ENCODE results near the gene SLC6A4. TPM values are rescaled to one million over a fixed set of nuclear protein-coding genes. Genes with fewer than 3 reads are reported as not detected.

The SLC6A4 gene
- total and polyA plus RNA-seq, 7 experiments from 2014 or later: 0.05 to 0.10 (median 0.09) TPM; not detected in 4

DNA sequence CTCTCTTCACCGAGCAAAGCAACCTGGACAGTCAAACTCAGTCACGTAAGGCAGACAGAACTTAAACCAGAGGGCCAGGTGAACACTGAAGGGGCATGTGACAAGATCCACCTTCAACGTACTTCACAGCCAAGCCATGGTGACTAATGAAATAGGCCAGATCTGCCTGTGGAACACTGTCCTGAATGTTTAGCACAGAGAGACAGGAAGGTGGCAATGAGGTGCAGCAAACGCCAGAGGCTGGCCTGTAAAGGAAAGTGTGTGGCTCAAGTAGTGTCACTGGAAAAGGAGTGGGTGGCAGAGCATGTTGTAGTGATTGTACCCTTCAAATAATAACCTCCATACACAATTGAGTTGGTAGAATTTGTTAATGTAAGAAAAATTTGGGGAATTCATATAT, 38.1 kb downstream of the SLC6A4 start:
- ATAC-seq: no peak
- Mint-ChIP-seq H3K27me3 (peaks cover 4 to 22% (median 5%) of the 10 kb centered on the region in 5 donors), H3K4me3 (no peak overlapping the region), H3K4me1 (peaks cover 0 to 2% (median 0%) of the 10 kb centered on the region in 7 donors), H3K36me3 (no peaks in the 10 kb centered on the region), H3K27ac (no peak overlapping the region), H3K9me3 (no peaks in the 10 kb centered on the region)
- intact Hi-C loops (cut with micrococcal nuclease): no loop called here
- no peaks in the 10 kb centered on the region for H3K36me3 ChIP-seq (ENCODE audit: control insufficient read depth in 2 of 3, insufficient read depth in 3 of 3, low read length in 3 of 3)
- H3K4me3 ChIP-seq (ENCODE audit: low read length): no peak overlapping the region
- H3K4me1 ChIP-seq (ENCODE audit: control insufficient read depth in 2 of 2, insufficient read depth in 2 of 2, low read length in 2 of 2): no peaks in the 10 kb centered on the region
- no peak overlapping the region for H3K27ac ChIP-seq (ENCODE audit: low read depth, low read length)
- no peaks in the 10 kb centered on the region for H3K9me3 ChIP-seq (ENCODE audit: control insufficient read depth in 2 of 3, low read length in 3 of 3)
- no peaks in the 10 kb centered on the region for H3K27me3 ChIP-seq (ENCODE audit: control insufficient read depth in 2 of 2, insufficient read depth in 2 of 2, low read length in 2 of 2)
- ChIA-PET POLR2A (no interaction called here), CTCF (no interaction called here)
- no peak for DNase-seq

- POLR2A ChIA-PET: no interaction called here
- Mint-ChIP-seq H3K4me1 (peaks cover 0 to 2% (median 0%) of the 10 kb centered on the region in 7 donors), H3K4me3 (no peak overlapping the region), H3K27me3 (peaks cover 4 to 27% (median 5%) of the 10 kb centered on the region in 5 donors), H3K9me3 (no peaks in the 10 kb centered on the region), H3K27ac (no peak overlapping the region), H3K36me3 (no peaks in the 10 kb centered on the region)
- ATAC-seq (no peak), DNase-seq (no peak)
- intact Hi-C loops (cut with micrococcal nuclease): no loop called here
- H3K9me3 ChIP-seq (ENCODE audit: control insufficient read depth in 2 of 3, low read length in 3 of 3): no peaks in the 10 kb centered on the region
- H3K27ac ChIP-seq (ENCODE audit: low read depth, low read length): no peak overlapping the region
- H3K4me1 ChIP-seq (ENCODE audit: control insufficient read depth in 2 of 2, insufficient read depth in 2 of 2, low read length in 2 of 2): no peaks in the 10 kb centered on the region
- CTCF ChIA-PET: no interaction called here
- no peaks in the 10 kb centered on the region for H3K27me3 ChIP-seq (ENCODE audit: control insufficient read depth in 2 of 2, insufficient read depth in 2 of 2, low read length in 2 of 2)
- H3K4me3 ChIP-seq (ENCODE audit: low read length): no peak overlapping the region
- no peaks in the 10 kb centered on the region for H3K36me3 ChIP-seq (ENCODE audit: control insufficient read depth in 2 of 3, insufficient read depth in 3 of 3, low read length in 3 of 3)
Measured at GRCh38 chr17:30196504-30196903, 39.0 kb downstream of the SLC6A4 start.

DNA sequence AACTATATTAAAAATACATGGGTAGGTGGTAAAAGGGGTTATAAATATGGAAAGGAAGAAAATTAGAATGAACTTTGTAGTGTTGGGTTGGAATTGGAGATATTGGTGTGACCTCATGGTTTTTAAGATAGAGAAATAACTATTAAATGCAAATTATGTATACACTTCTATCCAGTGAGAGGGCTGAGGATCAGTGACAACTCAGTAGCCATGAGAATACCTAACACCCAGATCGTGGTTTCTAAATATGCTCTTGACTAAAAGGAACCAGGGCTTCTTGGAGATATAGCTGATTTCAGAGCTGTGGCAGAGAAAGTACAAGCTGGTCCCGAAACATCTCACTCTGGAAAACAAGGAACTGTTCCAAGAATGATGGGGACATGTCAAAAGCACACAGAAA, 44.4 kb downstream of the SLC6A4 start:
- Histone ChIP-seq H3K27ac (ENCODE audit: low read depth, low read length) (no peak overlapping the region), H3K36me3 (ENCODE audit: control insufficient read depth in 2 of 3, insufficient read depth in 3 of 3, low read length in 3 of 3) (no peaks in the 10 kb centered on the region), H3K4me1 (ENCODE audit: control insufficient read depth in 2 of 2, insufficient read depth in 2 of 2, low read length in 2 of 2) (no peaks in the 10 kb centered on the region), H3K4me3 (ENCODE audit: low read length) (no peak overlapping the region), H3K27me3 (ENCODE audit: control insufficient read depth in 2 of 2, insufficient read depth in 2 of 2, low read length in 2 of 2) (no peaks in the 10 kb centered on the region), H3K9me3 (ENCODE audit: control insufficient read depth in 2 of 3, low read length in 3 of 3) (no peaks in the 10 kb centered on the region)
- Mint-ChIP-seq H3K9me3 (no peaks in the 10 kb centered on the region), H3K4me1 (no peaks in the 10 kb centered on the region), H3K27ac (peak overlapping the region in 1 of 9 donors; percentile 63), H3K27me3 (peaks cover 0 to 20% (median 0%) of the 10 kb centered on the region in 5 donors), H3K4me3 (no peak overlapping the region), H3K36me3 (peaks cover 0 to 4% (median 0%) of the 10 kb centered on the region in 5 donors)
- POLR2A ChIA-PET: no interaction called here
- CTCF ChIA-PET: no interaction called here
- DNase-seq: no peak
- intact Hi-C loops (cut with micrococcal nuclease): no loop called here
- no peak for ATAC-seq

DNA sequence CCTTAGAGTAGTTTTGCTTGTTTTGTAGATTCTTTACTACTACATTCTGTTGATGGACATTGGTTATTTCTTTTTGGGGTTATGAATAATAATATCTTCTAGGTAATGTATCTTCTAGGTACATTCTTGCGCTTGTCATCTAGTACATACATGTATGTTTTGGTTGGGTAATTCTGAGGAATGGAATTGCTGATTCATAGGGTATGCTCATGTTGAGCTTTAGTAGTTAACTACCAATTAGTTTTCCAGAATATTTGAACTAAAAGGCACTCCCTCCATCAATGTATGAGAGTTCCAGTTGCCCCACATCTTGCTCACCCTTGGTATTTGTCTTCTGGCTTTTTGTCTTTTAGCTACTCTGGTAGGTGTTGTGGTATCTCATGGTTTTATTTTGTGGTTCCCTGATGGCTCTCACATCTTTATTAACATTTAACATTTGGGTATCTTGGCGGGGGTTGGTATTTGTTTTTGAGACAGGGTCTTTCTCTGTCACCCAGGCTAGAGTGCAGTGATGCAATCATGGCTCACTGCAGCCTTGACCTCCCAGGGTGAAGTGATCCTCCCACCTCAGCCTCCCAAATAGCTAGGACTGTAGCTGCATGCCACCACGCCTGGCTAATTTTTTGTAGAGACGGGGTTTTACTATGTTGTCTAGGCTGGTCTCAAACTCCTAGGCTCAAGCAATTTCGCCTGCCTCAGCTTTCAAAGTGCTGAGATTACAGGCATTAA, 47.1 kb downstream of the SLC6A4 start:
- DNase-seq (no peak), ATAC-seq (no peak)
- peaks cover 12 to 23% (median 15%) of the 10 kb centered on the region in 5 donors for H3K36me3 Mint-ChIP-seq
- H3K27me3 Mint-ChIP-seq: peaks cover 0 to 12% (median 0%) of the 10 kb centered on the region in 5 donors
- intact Hi-C loops (cut with micrococcal nuclease): no loop called here
- H3K9me3 ChIP-seq (ENCODE audit: control insufficient read depth in 2 of 3, low read length in 3 of 3): no peaks in the 10 kb centered on the region
- no peaks in the 10 kb centered on the region for H3K9me3 Mint-ChIP-seq
- peaks cover 0 to 15% (median 11%) of the 10 kb centered on the region in 3 experiments for H3K36me3 ChIP-seq (ENCODE audit: control insufficient read depth in 2 of 3, insufficient read depth in 3 of 3, low read length in 3 of 3)
- POLR2A ChIA-PET: interaction anchor here (0.6 kb wide), 1 partner anchor 14 kb away, joined by 3 read pairs; no protein-coding TSS in a partner anchor
- no peak overlapping the region for H3K27ac ChIP-seq (ENCODE audit: low read depth, low read length)
- H3K4me3 Mint-ChIP-seq: no peak overlapping the region
- no peaks in the 10 kb centered on the region for H3K27me3 ChIP-seq (ENCODE audit: control insufficient read depth in 2 of 2, insufficient read depth in 2 of 2, low read length in 2 of 2)
- CTCF ChIA-PET: no interaction called here
- no peaks in the 10 kb centered on the region for H3K4me1 ChIP-seq (ENCODE audit: control insufficient read depth in 2 of 2, insufficient read depth in 2 of 2, low read length in 2 of 2)
- H3K4me1 Mint-ChIP-seq: no peaks in the 10 kb centered on the region
- H3K27ac Mint-ChIP-seq: peak overlapping the region in 4 of 9 donors; percentile 7 to 67 (median 24)
- no peak overlapping the region for H3K4me3 ChIP-seq (ENCODE audit: low read length)

DNA sequence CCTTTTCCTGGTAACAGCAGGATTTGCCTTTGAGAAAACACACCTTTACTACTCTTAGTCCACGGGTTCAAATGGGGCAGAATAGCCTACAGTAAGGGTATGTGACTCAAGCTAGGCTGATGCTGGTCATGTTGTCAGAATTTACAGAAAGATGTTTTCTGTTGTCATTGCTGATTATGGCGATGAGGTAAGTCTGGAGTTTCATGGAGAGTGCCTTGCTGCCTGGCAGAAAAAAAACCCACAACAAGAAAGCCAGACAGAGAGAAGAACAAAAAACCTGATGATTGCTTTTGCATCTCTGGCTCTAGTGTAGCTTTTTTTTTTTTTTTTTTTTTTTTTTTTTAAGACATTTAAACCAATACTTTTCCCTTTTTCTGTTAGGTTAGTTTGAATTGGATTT, 47.9 kb downstream of the SLC6A4 start:
- peaks cover 0 to 20% (median 11%) of the 10 kb centered on the region in 3 experiments for H3K36me3 ChIP-seq (ENCODE audit: control insufficient read depth in 2 of 3, insufficient read depth in 3 of 3, low read length in 3 of 3)
- Mint-ChIP-seq H3K9me3 (no peaks in the 10 kb centered on the region), H3K36me3 (peaks cover 12 to 29% (median 20%) of the 10 kb centered on the region in 5 donors), H3K4me3 (no peak overlapping the region), H3K27me3 (peaks cover 0 to 7% (median 0%) of the 10 kb centered on the region in 5 donors), H3K27ac (peak overlapping the region in 2 of 9 donors; percentile 52 to 74), H3K4me1 (no peaks in the 10 kb centered on the region)
- no peak overlapping the region for H3K27ac ChIP-seq (ENCODE audit: low read depth, low read length)
- ATAC-seq (no peak), DNase-seq (no peak)
- no peak overlapping the region for H3K4me3 ChIP-seq (ENCODE audit: low read length)
- ChIA-PET POLR2A (interaction anchor here (0.6 kb wide), 1 partner anchor 23 kb away, joined by 3 read pairs; no protein-coding TSS in a partner anchor), CTCF (no interaction called here)
- no peaks in the 10 kb centered on the region for H3K9me3 ChIP-seq (ENCODE audit: control insufficient read depth in 2 of 3, low read length in 3 of 3)
- H3K4me1 ChIP-seq (ENCODE audit: control insufficient read depth in 2 of 2, insufficient read depth in 2 of 2, low read length in 2 of 2): no peaks in the 10 kb centered on the region
- intact Hi-C loops (cut with micrococcal nuclease): no loop called here
- H3K27me3 ChIP-seq (ENCODE audit: control insufficient read depth in 2 of 2, insufficient read depth in 2 of 2, low read length in 2 of 2): no peaks in the 10 kb centered on the region

GRCh38 chr17:30186761-30187160, 48.7 kb downstream of the SLC6A4 start:
- Mint-ChIP-seq H3K9me3 (no peaks in the 10 kb centered on the region), H3K27ac (peak overlapping the region in 1 of 9 donors; percentile 13), H3K36me3 (peaks cover 12 to 29% (median 20%) of the 10 kb centered on the region in 5 donors), H3K4me3 (no peak overlapping the region), H3K27me3 (no peaks in the 10 kb centered on the region), H3K4me1 (no peaks in the 10 kb centered on the region)
- Histone ChIP-seq H3K27ac (ENCODE audit: low read depth, low read length) (no peak overlapping the region), H3K9me3 (ENCODE audit: control insufficient read depth in 2 of 3, low read length in 3 of 3) (no peaks in the 10 kb centered on the region), H3K27me3 (ENCODE audit: control insufficient read depth in 2 of 2, insufficient read depth in 2 of 2, low read length in 2 of 2) (no peaks in the 10 kb centered on the region), H3K4me1 (ENCODE audit: control insufficient read depth in 2 of 2, insufficient read depth in 2 of 2, low read length in 2 of 2) (no peaks in the 10 kb centered on the region), H3K36me3 (ENCODE audit: control insufficient read depth in 2 of 3, insufficient read depth in 3 of 3, low read length in 3 of 3) (peaks cover 0 to 22% (median 14%) of the 10 kb centered on the region in 3 experiments), H3K4me3 (ENCODE audit: low read length) (no peak overlapping the region)
- CTCF ChIA-PET: interaction anchor here (0.8 kb wide), 1 partner anchor 30 kb away, joined by 3 read pairs; no protein-coding TSS in a partner anchor
- intact Hi-C loops (cut with micrococcal nuclease): no loop called here
- ATAC-seq: no peak
- POLR2A ChIA-PET: interaction anchor here (0.7 kb wide), 1 partner anchor 278 kb away, joined by 3 read pairs; no protein-coding TSS in a partner anchor
- no peak for DNase-seq

- Mint-ChIP-seq H3K27ac (peak overlapping the region in 2 of 9 donors; percentile 6 to 79), H3K36me3 (peaks cover 0 to 44% (median 35%) of the 10 kb centered on the region in 5 donors), H3K27me3 (no peaks in the 10 kb centered on the region), H3K9me3 (no peaks in the 10 kb centered on the region), H3K4me1 (peaks cover 0 to 10% (median 2%) of the 10 kb centered on the region in 7 donors), H3K4me3 (no peak overlapping the region)
- Histone ChIP-seq H3K27me3 (ENCODE audit: control insufficient read depth in 2 of 2, insufficient read depth in 2 of 2, low read length in 2 of 2) (no peaks in the 10 kb centered on the region), H3K4me3 (ENCODE audit: low read length) (no peak overlapping the region), H3K27ac (ENCODE audit: low read depth, low read length) (no peak overlapping the region), H3K4me1 (ENCODE audit: control insufficient read depth in 2 of 2, insufficient read depth in 2 of 2, low read length in 2 of 2) (no peaks in the 10 kb centered on the region), H3K36me3 (ENCODE audit: control insufficient read depth in 2 of 3, insufficient read depth in 3 of 3, low read length in 3 of 3) (peaks cover 0 to 44% (median 15%) of the 10 kb centered on the region in 3 experiments), H3K9me3 (ENCODE audit: control insufficient read depth in 2 of 3, low read length in 3 of 3) (no peaks in the 10 kb centered on the region)
- intact Hi-C loops (cut with micrococcal nuclease): no loop called here
- POLR2A ChIA-PET: no interaction called here
- ATAC-seq (no peak), DNase-seq (no peak)
- CTCF ChIA-PET: no interaction called here
Measured at GRCh38 chr17:30176855-30177254, 58.6 kb downstream of the SLC6A4 start.

Data from naive thymus-derived CD4-positive, alpha-beta T cell (primary cell).